ENCODE measurements around the gene GPC5.

GPC5 gene

GRCh38 chr13:91544723-91545122, 146.3 kb downstream of the GPC5 start:
- DNase-seq: no peak

GRCh38 chr13:91546900-91547299, 148.5 kb downstream of the GPC5 start:
- no peak for DNase-seq

- DNase-seq: no peak
Measured at GRCh38 chr13:91553584-91553983, 155.2 kb downstream of the GPC5 start.

- DNase-seq: no peak
Measured at GRCh38 chr13:91554101-91554500, 155.7 kb downstream of the GPC5 start.

GRCh38 chr13:91557328-91558090, 159.1 kb downstream of the GPC5 start:
- no peak for DNase-seq

GRCh38 chr13:91563799-91564198, 165.4 kb downstream of the GPC5 start:
- no peak for DNase-seq

GRCh38 chr13:91564396-91564795, 166.0 kb downstream of the GPC5 start:
- DNase-seq: no peak

- no peak for DNase-seq
Measured at GRCh38 chr13:91565296-91565695, 166.9 kb downstream of the GPC5 start.

- DNase-seq: no peak
Measured at GRCh38 chr13:91567485-91568207, 169.2 kb downstream of the GPC5 start.

- DNase-seq: no peak
Measured at GRCh38 chr13:91571681-91572080, 173.3 kb downstream of the GPC5 start.

- DNase-seq: no peak
Measured at GRCh38 chr13:91572439-91572838, 174.0 kb downstream of the GPC5 start.

GRCh38 chr13:91572944-91573598, 174.7 kb downstream of the GPC5 start:
- DNase-seq: no peak

GRCh38 chr13:91574766-91575165, 176.3 kb downstream of the GPC5 start:
- DNase-seq: no peak

- DNase-seq: peak in 1 of 2 experiments; percentile 9
Measured at GRCh38 chr13:91576590-91576989, 178.2 kb downstream of the GPC5 start.

GRCh38 chr13:91579320-91579719, 180.9 kb downstream of the GPC5 start:
- DNase-seq: no peak

GRCh38 chr13:91580749-91581148, 182.3 kb downstream of the GPC5 start:
- DNase-seq: no peak

- no peak for DNase-seq
Measured at GRCh38 chr13:91586609-91587008, 188.2 kb downstream of the GPC5 start.

- no peak for DNase-seq
Measured at GRCh38 chr13:91588541-91588940, 190.1 kb downstream of the GPC5 start.

- no peak for DNase-seq
Measured at GRCh38 chr13:91592056-91593014, 193.9 kb downstream of the GPC5 start.

GRCh38 chr13:91593456-91593855, 195.0 kb downstream of the GPC5 start:
- DNase-seq: no peak

- DNase-seq: no peak
Measured at GRCh38 chr13:91594061-91594460, 195.6 kb downstream of the GPC5 start.

GRCh38 chr13:91595677-91596076, 197.3 kb downstream of the GPC5 start:
- DNase-seq: no peak

GRCh38 chr13:91596842-91597241, 198.4 kb downstream of the GPC5 start:
- DNase-seq: no peak
